Measurements from ENCODE around the gene SCAF8. TPM values are rescaled to one million over a fixed set of nuclear protein-coding genes. Genes with fewer than 3 reads are reported as not detected.

The SCAF8 gene
- total and polyA plus RNA-seq, 9 donors: 21.9 to 66.1 (median 54.3) TPM

- Histone ChIP-seq H3K27ac (no peak overlapping the region), H3K27me3 (no peaks in the 10 kb centered on the region), H3K4me1 (ENCODE audit: insufficient read depth) (peaks cover 29% of the 10 kb centered on the region), H3K4me3 (no peak overlapping the region), H3K36me3 (no peaks in the 10 kb centered on the region), H3K9me3 (no peaks in the 10 kb centered on the region)
- TF ChIP-seq POLR2A (IDR thresholded peaks at IDR 0.05): no peak
- no peak for TF ChIP-seq EP300 (IDR thresholded peaks at IDR 0.05)
- no peak for TF ChIP-seq CTCF (IDR thresholded peaks at IDR 0.05)
- DNase-seq: no peak
- intact Hi-C loops (cut with DNase I): loop anchor here in 3 of 4 donors (10.0 kb wide), 3 partner anchors 58 to 222 kb away; partner anchors contain the start of gene CNKSR3 (in 1 of the 3)
- WGBS, 3 donors: 45 to 65% (median 47%) methylated on average over 4 of the region's 4 CpGs
These were observed 3.5 kb downstream of the SCAF8 start for GRCh38 chr6:154736618-154737259.

- intact Hi-C loops (cut with DNase I): loop anchor here in 3 of 4 donors (10.0 kb wide), 3 partner anchors 57 to 223 kb away; partner anchors contain the start of gene CNKSR3 (in 1 of the 3)
- H3K27ac ChIP-seq: no peak overlapping the region
These were observed 4.2 kb downstream of the SCAF8 start for GRCh38 chr6:154737424-154737823.

GRCh38 chr6:154738551-154738961 is 5.3 kb downstream of the SCAF8 start:
- peaks cover 29% of the 10 kb centered on the region for H3K4me1 ChIP-seq (ENCODE audit: insufficient read depth)
- TF ChIP-seq CTCF (IDR thresholded peaks at IDR 0.05) (no peak), POLR2A (IDR thresholded peaks at IDR 0.05) (no peak), EP300 (IDR thresholded peaks at IDR 0.05) (no peak)
- no peak for DNase-seq
- H3K9me3 ChIP-seq: no peaks in the 10 kb centered on the region
- H3K36me3 ChIP-seq: no peaks in the 10 kb centered on the region
- WGBS, 3 donors: 37 to 44% (median 42%) methylated on average over 3 of the region's 3 CpGs
- no peak overlapping the region for H3K4me3 ChIP-seq
- intact Hi-C loops (cut with DNase I): loop anchor here in 3 of 4 donors (10.0 kb wide), 3 partner anchors 56 to 224 kb away; partner anchors contain the start of gene CNKSR3 (in 1 of the 3)
- no peak overlapping the region for H3K27ac ChIP-seq
- no peaks in the 10 kb centered on the region for H3K27me3 ChIP-seq

More at GRCh38 chr6:154737424-154737823, 4.2 kb downstream of the SCAF8 start:
- 82 to 91% (median 86%) methylated on average over 9 of the region's 9 CpGs for WGBS, 3 donors
- no peak overlapping the region for H3K4me3 ChIP-seq
- H3K36me3 ChIP-seq: no peaks in the 10 kb centered on the region
- DNase-seq: no peak
- H3K27me3 ChIP-seq: no peaks in the 10 kb centered on the region
- H3K9me3 ChIP-seq: no peaks in the 10 kb centered on the region
- peaks cover 29% of the 10 kb centered on the region for H3K4me1 ChIP-seq (ENCODE audit: insufficient read depth)
- TF ChIP-seq POLR2A (IDR thresholded peaks at IDR 0.05) (no peak), EP300 (IDR thresholded peaks at IDR 0.05) (no peak), CTCF (IDR thresholded peaks at IDR 0.05) (no peak)

- Histone ChIP-seq H3K4me3 (no peak overlapping the region), H3K4me1 (ENCODE audit: insufficient read depth) (peaks cover 26% of the 10 kb centered on the region), H3K27me3 (no peaks in the 10 kb centered on the region), H3K27ac (no peak overlapping the region), H3K36me3 (no peaks in the 10 kb centered on the region), H3K9me3 (no peaks in the 10 kb centered on the region)
- DNase-seq: no peak
- 87 to 92% (median 89%) methylated on average over 5 of the region's 5 CpGs for WGBS, 3 donors
- no peak for TF ChIP-seq EP300 (IDR thresholded peaks at IDR 0.05)
- TF ChIP-seq CTCF (IDR thresholded peaks at IDR 0.05): no peak
- TF ChIP-seq POLR2A (IDR thresholded peaks at IDR 0.05): no peak
- intact Hi-C loops (cut with DNase I): no loop called here
These were observed 7.4 kb downstream of the SCAF8 start for GRCh38 chr6:154740658-154741057.

All from ovary (tissue), 9 donors.